PFSK-1 (cell line): ENCODE results near the gene INPP5A.

Source experiments
- POLR2AphosphoS5 ChIP-seq: IDR thresholded peaks from 2 replicates; pipeline ENCODE4 v1.6.1; 2012; ENCODE audit warnings: low read depth, mild to moderate bottlenecking, control low read depth, low read length, moderate library complexity
- TAF1 ChIP-seq: IDR thresholded peaks from 2 replicates; pipeline ENCODE4 v1.6.1; 2012; ENCODE audit warnings: low read length, control low read depth, borderline replicate concordance; ENCODE audit not compliant: insufficient read depth
- TF ChIP-seq, protein P1 (sequence below), 2 experiments: IDR thresholded peaks; 2 replicates each; pipeline versions ENCODE4 v1.6.1 to v1.8.0; 2011 to 2012; ENCODE audit warnings: low read depth in 2 of 2, low read length in 2 of 2, control low read depth in 1 of 2, inconsistent platforms in 1 of 2, mild to moderate bottlenecking in 1 of 2, moderate library complexity in 1 of 2; ENCODE audit not compliant: insufficient read depth in 1 of 2

DNA sequence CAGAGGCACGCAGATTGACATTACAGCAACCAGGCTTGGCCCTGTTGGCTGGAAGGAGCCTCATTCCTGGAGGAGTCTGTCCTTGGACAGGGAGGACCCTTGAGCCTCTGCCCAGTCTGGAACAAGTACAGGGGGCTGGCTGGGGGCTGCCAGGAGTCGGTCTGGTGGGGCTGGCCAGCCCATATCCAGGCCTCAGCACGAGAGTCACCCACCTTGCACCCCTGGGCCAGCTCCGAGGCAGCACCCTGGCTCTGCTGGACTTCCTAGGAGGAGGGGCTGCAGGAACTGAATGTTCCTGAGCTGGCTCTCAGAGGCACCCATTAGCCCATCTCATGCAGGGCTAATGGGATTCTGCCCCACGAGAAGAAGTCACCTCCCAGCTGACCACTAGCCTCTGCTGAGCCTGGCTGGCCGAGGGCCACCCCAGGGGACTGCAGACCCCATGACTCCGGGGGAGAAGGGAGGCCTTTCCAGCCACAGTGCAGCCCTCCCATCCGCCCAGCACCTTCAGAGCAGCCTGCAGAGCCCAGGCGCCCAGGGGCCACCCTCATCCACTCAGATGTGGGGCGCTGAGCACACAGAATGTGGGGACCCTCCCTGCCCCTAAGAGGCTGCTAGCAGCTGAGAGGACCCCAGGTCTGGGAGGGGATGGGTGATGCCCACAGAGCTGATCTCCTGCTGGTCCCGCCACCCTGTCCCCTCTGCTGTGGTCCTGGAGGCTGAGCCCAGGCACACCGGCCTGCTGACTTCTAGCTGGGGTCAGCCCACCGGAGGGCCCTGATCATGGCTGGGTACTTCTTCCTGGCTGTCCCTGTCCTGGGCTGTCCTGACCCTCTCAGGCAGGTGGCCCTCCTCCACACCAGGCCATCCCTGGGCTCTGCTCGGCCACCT is 14.8 kb upstream of the INPP5A start:
- TF ChIP-seq POLR2AphosphoS5 (no peak), TAF1 (no peak)
- TF ChIP-seq, protein P1, sequence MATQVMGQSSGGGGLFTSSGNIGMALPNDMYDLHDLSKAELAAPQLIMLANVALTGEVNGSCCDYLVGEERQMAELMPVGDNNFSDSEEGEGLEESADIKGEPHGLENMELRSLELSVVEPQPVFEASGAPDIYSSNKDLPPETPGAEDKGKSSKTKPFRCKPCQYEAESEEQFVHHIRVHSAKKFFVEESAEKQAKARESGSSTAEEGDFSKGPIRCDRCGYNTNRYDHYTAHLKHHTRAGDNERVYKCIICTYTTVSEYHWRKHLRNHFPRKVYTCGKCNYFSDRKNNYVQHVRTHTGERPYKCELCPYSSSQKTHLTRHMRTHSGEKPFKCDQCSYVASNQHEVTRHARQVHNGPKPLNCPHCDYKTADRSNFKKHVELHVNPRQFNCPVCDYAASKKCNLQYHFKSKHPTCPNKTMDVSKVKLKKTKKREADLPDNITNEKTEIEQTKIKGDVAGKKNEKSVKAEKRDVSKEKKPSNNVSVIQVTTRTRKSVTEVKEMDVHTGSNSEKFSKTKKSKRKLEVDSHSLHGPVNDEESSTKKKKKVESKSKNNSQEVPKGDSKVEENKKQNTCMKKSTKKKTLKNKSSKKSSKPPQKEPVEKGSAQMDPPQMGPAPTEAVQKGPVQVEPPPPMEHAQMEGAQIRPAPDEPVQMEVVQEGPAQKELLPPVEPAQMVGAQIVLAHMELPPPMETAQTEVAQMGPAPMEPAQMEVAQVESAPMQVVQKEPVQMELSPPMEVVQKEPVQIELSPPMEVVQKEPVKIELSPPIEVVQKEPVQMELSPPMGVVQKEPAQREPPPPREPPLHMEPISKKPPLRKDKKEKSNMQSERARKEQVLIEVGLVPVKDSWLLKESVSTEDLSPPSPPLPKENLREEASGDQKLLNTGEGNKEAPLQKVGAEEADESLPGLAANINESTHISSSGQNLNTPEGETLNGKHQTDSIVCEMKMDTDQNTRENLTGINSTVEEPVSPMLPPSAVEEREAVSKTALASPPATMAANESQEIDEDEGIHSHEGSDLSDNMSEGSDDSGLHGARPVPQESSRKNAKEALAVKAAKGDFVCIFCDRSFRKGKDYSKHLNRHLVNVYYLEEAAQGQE (IDR thresholded peaks at IDR 0.05; ENCODE audit: insufficient read depth in 1 of 2, low read depth in 2 of 2, low read length in 2 of 2) = no peak
